Transverse colon (tissue), 4 donors: ENCODE results near the gene UBE2J2. TPM values are rescaled to one million over a fixed set of nuclear protein-coding genes. Genes with fewer than 3 reads are reported as not detected.
A peak's percentile ranks its signal among the peaks of the same experiment; 100 is the strongest.

Source experiments
- DNase-seq: peaks from one replicate; pipeline ENCODE4 v3.0.0-alpha.2; 2019
- H3K27ac ChIP-seq, 4 donors: fragments of 200-600 bp; sonication (generic); 2 replicates each; pipeline ENCODE4 v1.5.1; 2016 to 2018; ENCODE audit warnings: inconsistent platforms in 4 of 4
- H3K27me3 ChIP-seq: fragments of 200-600 bp; sonication (generic); 2 replicates; pipeline ENCODE4 v1.5.1; 2017; ENCODE audit warnings: inconsistent platforms
- H3K36me3 ChIP-seq, 4 donors: fragments of 200-600 bp; sonication (generic); 2 replicates each; pipeline ENCODE4 v1.5.1; 2017 to 2019; ENCODE audit warnings: inconsistent platforms in 4 of 4
- H3K4me1 ChIP-seq, 4 donors: fragments of 200-600 bp; sonication (generic); 2 replicates each; pipeline ENCODE4 v1.5.1; 2017 to 2020; ENCODE audit warnings: inconsistent platforms in 4 of 4
- H3K4me3 ChIP-seq, 4 donors: fragments of 200-600 bp; sonication (generic); 1 replicate in 1 of 4; 2 replicates in 3 of 4; pipeline versions ENCODE4 v1.5.1 to v1.6.1; 2017 to 2019; ENCODE audit warnings: inconsistent platforms in 4 of 4
- H3K9me3 ChIP-seq, 2 donors: fragments of 200-600 bp; sonication (generic); 2 replicates each; pipeline ENCODE4 v1.5.1; 2017 to 2019; ENCODE audit warnings: inconsistent platforms in 2 of 2
- CTCF ChIP-seq, 5 experiments: fragments of 200-600 bp in 3 of 5; fragments of 450-650 bp in 2 of 5; sonication (generic) in 3 of 5; IDR thresholded peaks; 1 replicate in 2 of 5; 2 replicates in 3 of 5; pipeline ENCODE4 v1.5.1; 2016 to 2017; ENCODE audit warnings: antibody characterized with exemption in 5 of 5, inconsistent platforms in 3 of 5, mild to moderate bottlenecking in 2 of 5, moderate library complexity in 1 of 5
- EP300 ChIP-seq: sonication (generic); formaldehyde crosslinking; IDR thresholded peaks from one replicate; pipeline ENCODE4 v1.6.1; 2017; ENCODE audit warnings: antibody characterized with exemption, low read depth
- POLR2A ChIP-seq: fragments of 450-650 bp; IDR thresholded peaks from one replicate; pipeline ENCODE4 v1.6.1; 2016; ENCODE audit warnings: antibody characterized with exemption, mild to moderate bottlenecking, moderate library complexity
- POLR2AphosphoS5 ChIP-seq, 3 donors: sonication (generic); formaldehyde crosslinking; IDR thresholded peaks; one replicate each; pipeline ENCODE4 v1.6.1; 2016; ENCODE audit warnings: antibody characterized with exemption in 3 of 3
- WGBS, 2 donors: methylation state at CpG; one replicate each; pipeline ENCODE4 v1.1.5; 2018; ENCODE audit warnings: low coverage in 1 of 2; 5-methylcytosine and 5-hydroxymethylcytosine counted together
- in situ Hi-C, 4 donors: fragments of 200-750 bp; cut with MboI; loops; one replicate each; pipeline versions ENCODE4 v1.15.0 to v1.15.1; 2017; ENCODE audit warnings: low sequenced_read_pairs in 3 of 4, low pct_ligation_motif_present in 1 of 4, low pct_unique_long_range_greater_than_20kb in 1 of 4
- intact Hi-C: fragments of 100-400 bp; cut with DNase I; formaldehyde crosslinking; loops from one replicate; pipeline ENCODE4 v1.15.1; 2023; ENCODE audit warnings: low total_unique reads
- total RNA-seq, 4 donors: library from RNA; depleted of rRNA; stranded (reverse); fragments of >200 nt; gene quantifications; one replicate each; pipeline ENCODE4 v1.1.0, GENCODE V29; 2016

Gene UBE2J2
- total RNA-seq, 4 donors from 2014 or later, result 49.6 to 110 (median 59.1) TPM

GRCh38 chr1:1280782-1281481, 7.3 kb upstream of the UBE2J2 start:
- no peak for DNase-seq
- H3K9me3 ChIP-seq, result no peaks in the 10 kb centered on the region
- peak overlapping the region in 3 of 4 donors; percentile 61 to 73 (median 68) for H3K27ac ChIP-seq
- peaks cover 12% of the 10 kb centered on the region for H3K27me3 ChIP-seq
- no peaks in the 10 kb centered on the region for H3K36me3 ChIP-seq
- intact Hi-C loops, result no loop called here
- H3K4me3 ChIP-seq, result no peak overlapping the region
- WGBS, 2 donors, result 95% methylated on average over 21 of the region's 21 CpGs; no CpG with 5 or more reads in 1 of the 2 donors
- in situ Hi-C loops, result no loop called here
- H3K4me1 ChIP-seq, result peaks cover 8 to 21% (median 11%) of the 10 kb centered on the region in 4 donors
- TF ChIP-seq EP300 (no peak), CTCF (IDR thresholded peaks at IDR 0.05) (no peak), POLR2AphosphoS5 (IDR thresholded peaks at IDR 0.05) (no peak), POLR2A (no peak)

- Histone ChIP-seq H3K4me3 (no peak overlapping the region), H3K4me1 (peaks cover 8 to 20% (median 15%) of the 10 kb centered on the region in 4 donors), H3K27ac (no peak overlapping the region), H3K9me3 (no peaks in the 10 kb centered on the region), H3K27me3 (no peaks in the 10 kb centered on the region), H3K36me3 (no peaks in the 10 kb centered on the region)
- in situ Hi-C loops (loop anchor here in 1 of 4 donors (10.0 kb wide), 1 partner anchor 164 kb away; the partner anchor contains the start of gene C1orf159), intact Hi-C loops (no loop called here)
- DNase-seq, result no peak
- WGBS, 2 donors, result 89 to 90% methylated on average over 14 to 17 of the region's 17 CpGs
- TF ChIP-seq CTCF (IDR thresholded peaks at IDR 0.05) (no peak), POLR2A (no peak), POLR2AphosphoS5 (IDR thresholded peaks at IDR 0.05) (no peak), EP300 (no peak)
Measured at GRCh38 chr1:1279028-1279427, 5.4 kb upstream of the UBE2J2 start.

- intact Hi-C loops, result no loop called here
- Histone ChIP-seq H3K4me3 (no peak overlapping the region), H3K36me3 (no peaks in the 10 kb centered on the region), H3K4me1 (peaks cover 8 to 20% (median 15%) of the 10 kb centered on the region in 4 donors), H3K9me3 (no peaks in the 10 kb centered on the region), H3K27ac (no peak overlapping the region), H3K27me3 (no peaks in the 10 kb centered on the region)
- no peak for DNase-seq
- 82 to 100% methylated on average over 1 to 13 of the region's 13 CpGs for WGBS, 2 donors
- in situ Hi-C loops, result loop anchor here in 1 of 4 donors (10.0 kb wide), 1 partner anchor 164 kb away; the partner anchor contains the start of gene C1orf159
- TF ChIP-seq POLR2A, result no peak
- no peak for TF ChIP-seq CTCF (IDR thresholded peaks at IDR 0.05)
- TF ChIP-seq EP300, result no peak
- TF ChIP-seq POLR2AphosphoS5 (IDR thresholded peaks at IDR 0.05), result no peak
Measured at GRCh38 chr1:1278620-1279019, 5.0 kb upstream of the UBE2J2 start.

GRCh38 chr1:1275836-1276235, 2.2 kb upstream of the UBE2J2 start:
- Histone ChIP-seq H3K36me3 (no peaks in the 10 kb centered on the region), H3K4me3 (no peak overlapping the region), H3K9me3 (no peaks in the 10 kb centered on the region), H3K27ac (no peak overlapping the region), H3K4me1 (peaks cover 20 to 30% (median 26%) of the 10 kb centered on the region in 4 donors), H3K27me3 (no peaks in the 10 kb centered on the region)
- in situ Hi-C loops (loop anchor here in 1 of 4 donors (10.0 kb wide), 1 partner anchor 161 kb away; the partner anchor contains the start of gene C1orf159), intact Hi-C loops (no loop called here)
- 71 to 79% methylated on average over 3 to 9 of the region's 9 CpGs for WGBS, 2 donors
- TF ChIP-seq POLR2A, result no peak
- no peak for TF ChIP-seq CTCF (IDR thresholded peaks at IDR 0.05)
- TF ChIP-seq EP300, result no peak
- TF ChIP-seq POLR2AphosphoS5 (IDR thresholded peaks at IDR 0.05), result no peak
- no peak for DNase-seq
